Measurements from ENCODE around the gene PPCS. TPM values are rescaled to one million over a fixed set of nuclear protein-coding genes. Genes with fewer than 3 reads are reported as not detected.

Gene PPCS
- total and polyA plus RNA-seq, 2 donors (not counting 3 experiments of a cell fraction or from before 2014, with no cell fraction given): 31.7 to 32.6 TPM

DNA sequence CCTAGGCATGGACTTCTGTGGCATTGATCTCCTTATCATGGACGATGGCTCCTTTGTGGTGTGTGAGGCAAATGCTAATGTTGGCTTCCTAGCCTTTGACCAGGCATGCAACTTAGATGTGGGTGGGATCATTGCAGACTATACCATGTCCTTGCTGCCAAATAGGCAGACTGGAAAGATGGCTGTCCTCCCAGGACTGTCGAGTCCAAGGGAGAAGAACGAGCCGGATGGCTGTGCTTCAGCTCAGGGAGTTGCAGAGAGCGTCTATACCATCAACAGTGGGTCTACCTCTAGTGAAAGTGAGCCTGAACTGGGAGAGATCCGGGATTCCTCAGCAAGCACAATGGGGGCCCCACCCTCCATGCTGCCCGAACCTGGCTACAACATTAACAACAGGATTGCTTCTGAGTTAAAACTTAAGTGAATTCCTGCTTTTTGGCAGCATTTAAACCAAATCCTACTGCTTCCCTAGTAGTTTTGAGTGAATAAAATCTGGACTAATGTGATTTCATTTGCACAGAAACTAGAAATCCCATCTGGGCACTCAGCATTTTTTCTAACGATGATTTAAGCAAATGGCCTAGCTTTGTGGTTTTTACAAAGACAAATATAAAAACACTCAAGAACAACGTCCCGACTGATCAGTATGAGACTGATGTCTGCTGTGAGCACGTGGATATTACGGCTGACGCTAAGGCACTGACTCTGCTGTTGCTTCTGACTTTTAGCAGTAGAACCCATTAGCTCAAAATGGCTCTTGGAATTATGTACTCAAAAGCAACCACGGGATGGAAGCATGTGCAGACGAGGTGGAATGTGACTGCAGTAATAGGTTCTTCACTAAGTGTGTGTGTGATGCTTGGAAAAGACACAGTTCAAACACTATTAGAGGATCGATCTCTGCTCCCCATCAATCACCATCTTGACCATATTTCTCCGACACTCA is 41.5 kb upstream of the PPCS start:
- DNase-seq (ENCODE audit: low read depth, low spot score) (no peak), FAIRE-seq (no peak)
- no peaks in the 10 kb centered on the region for H4K20me1 ChIP-seq (replicated peaks; ENCODE audit: control insufficient read depth, extremely low read depth, insufficient read depth, low read length)
- no peaks in the 10 kb centered on the region for H3K79me2 ChIP-seq (ENCODE audit: control insufficient read depth, insufficient read depth, low read length)
- intact Hi-C loops (cut with micrococcal nuclease): no loop called here
- TF ChIP-seq, protein P1, sequence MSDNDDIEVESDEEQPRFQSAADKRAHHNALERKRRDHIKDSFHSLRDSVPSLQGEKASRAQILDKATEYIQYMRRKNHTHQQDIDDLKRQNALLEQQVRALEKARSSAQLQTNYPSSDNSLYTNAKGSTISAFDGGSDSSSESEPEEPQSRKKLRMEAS (IDR thresholded peaks at IDR 0.05; ENCODE audit: insufficient read depth, insufficient read length): no peak
- TF ChIP-seq, protein P2, sequence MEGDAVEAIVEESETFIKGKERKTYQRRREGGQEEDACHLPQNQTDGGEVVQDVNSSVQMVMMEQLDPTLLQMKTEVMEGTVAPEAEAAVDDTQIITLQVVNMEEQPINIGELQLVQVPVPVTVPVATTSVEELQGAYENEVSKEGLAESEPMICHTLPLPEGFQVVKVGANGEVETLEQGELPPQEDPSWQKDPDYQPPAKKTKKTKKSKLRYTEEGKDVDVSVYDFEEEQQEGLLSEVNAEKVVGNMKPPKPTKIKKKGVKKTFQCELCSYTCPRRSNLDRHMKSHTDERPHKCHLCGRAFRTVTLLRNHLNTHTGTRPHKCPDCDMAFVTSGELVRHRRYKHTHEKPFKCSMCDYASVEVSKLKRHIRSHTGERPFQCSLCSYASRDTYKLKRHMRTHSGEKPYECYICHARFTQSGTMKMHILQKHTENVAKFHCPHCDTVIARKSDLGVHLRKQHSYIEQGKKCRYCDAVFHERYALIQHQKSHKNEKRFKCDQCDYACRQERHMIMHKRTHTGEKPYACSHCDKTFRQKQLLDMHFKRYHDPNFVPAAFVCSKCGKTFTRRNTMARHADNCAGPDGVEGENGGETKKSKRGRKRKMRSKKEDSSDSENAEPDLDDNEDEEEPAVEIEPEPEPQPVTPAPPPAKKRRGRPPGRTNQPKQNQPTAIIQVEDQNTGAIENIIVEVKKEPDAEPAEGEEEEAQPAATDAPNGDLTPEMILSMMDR (IDR thresholded peaks at IDR 0.05; ENCODE audit: extremely low read depth in 1 of 2, insufficient read depth in 1 of 2, low read depth in 1 of 2, low read length in 2 of 2): no peak
- no peak for TF ChIP-seq POLR2AphosphoS5 (IDR thresholded peaks at IDR 0.05; ENCODE audit: insufficient read depth, low read depth, low read length)
- TF ChIP-seq GATA2 (IDR thresholded peaks at IDR 0.05; ENCODE audit: insufficient read depth, insufficient read length, low read depth, low read length): no peak
- TF ChIP-seq JUN (IDR thresholded peaks at IDR 0.05; ENCODE audit: borderline replicate concordance, insufficient read depth, insufficient read length, low read depth): no peak
- TF ChIP-seq POLR2A (IDR thresholded peaks at IDR 0.05; ENCODE audit: low read depth, low read length): no peak
- no peak for TF ChIP-seq EZH2 (IDR thresholded peaks at IDR 0.05; ENCODE audit: borderline replicate concordance, low read depth, low read length, severe bottlenecking)
- TF ChIP-seq FOS (IDR thresholded peaks at IDR 0.05; ENCODE audit: borderline replicate concordance, insufficient read depth, low read length): no peak
- TF ChIP-seq MYC (IDR thresholded peaks at IDR 0.05; ENCODE audit: low read depth, low read length): no peak
- ChIA-PET POLR2A (interaction anchor here (0.6 kb wide), 1 partner anchor 30 kb away, joined by 7 read pairs; no protein-coding TSS in a partner anchor), CTCF (interaction anchor here (1.8 kb wide), 1 partner anchor 115 kb away, joined by 4 read pairs; no protein-coding TSS in a partner anchor)
- no peak overlapping the region for H2AFZ ChIP-seq (ENCODE audit: low read depth, low read length)
- H3K27me3 ChIP-seq (ENCODE audit: control insufficient read depth in 2 of 2, insufficient read depth in 2 of 2, low read length in 2 of 2): peaks cover 10 to 15% of the 10 kb centered on the region in 2 experiments
- H3K27ac ChIP-seq (ENCODE audit: insufficient read depth, low read depth, low read length): no peak overlapping the region
- no peak overlapping the region for H3K4me2 ChIP-seq (ENCODE audit: insufficient read depth, low read length)
- H3K9me3 ChIP-seq (replicated peaks; ENCODE audit: control insufficient read depth, insufficient read depth, low read length): no peaks in the 10 kb centered on the region
- H3K36me3 ChIP-seq (ENCODE audit: control insufficient read depth in 2 of 2, extremely low read depth in 1 of 2, insufficient read depth in 2 of 2, low read length in 2 of 2): no peaks in the 10 kb centered on the region
- no TSS peak for BruUV-seq (replicated peaks)
- H3K9ac ChIP-seq (replicated peaks; ENCODE audit: extremely low read depth, insufficient read depth, low read length): no peak overlapping the region
- H3K4me1 ChIP-seq (ENCODE audit: control insufficient read depth, extremely low read depth, insufficient read depth, low read length): no peaks in the 10 kb centered on the region
- no peak overlapping the region for H3K4me3 ChIP-seq (replicated peaks in 1 of 3; ENCODE audit: insufficient read depth in 1 of 3, low read depth in 1 of 3, low read length in 3 of 3)
- dilution Hi-C loops (cut with MboI; ENCODE audit: extremely low pct_ligation_motif_present, low sequenced_read_pairs): no loop called here
- H3K9me1 ChIP-seq (replicated peaks; ENCODE audit: control insufficient read depth, extremely low read depth, insufficient read depth, low read length): no peaks in the 10 kb centered on the region

Data from endothelial cell of umbilical vein (primary cell).